Suprapubic skin (tissue), 4 donors: ENCODE results near the gene MTX3.

Experiments used
- CTCF ChIP-seq, 2 donors: fragments of 200-600 bp in 1 of 2; fragments of 450-650 bp in 1 of 2; sonication (generic) in 1 of 2; IDR thresholded peaks; one replicate each; pipeline ENCODE4 v1.5.1; 2016 to 2019; ENCODE audit warnings: antibody characterized with exemption in 2 of 2, mild to moderate bottlenecking in 1 of 2, moderate library complexity in 1 of 2
- EP300 ChIP-seq: sonication (generic); formaldehyde crosslinking; IDR thresholded peaks from one replicate; pipeline ENCODE4 v1.6.1; 2017; ENCODE audit warnings: antibody characterized with exemption
- POLR2A ChIP-seq, 2 donors: fragments of 450-650 bp; IDR thresholded peaks; one replicate each; pipeline ENCODE4 v1.6.1; 2017; ENCODE audit warnings: antibody characterized with exemption in 2 of 2, mild to moderate bottlenecking in 2 of 2, moderate library complexity in 2 of 2
- POLR2AphosphoS5 ChIP-seq, 3 donors: sonication (generic); formaldehyde crosslinking; IDR thresholded peaks; one replicate each; pipeline ENCODE4 v1.6.1; 2017; ENCODE audit warnings: antibody characterized with exemption in 3 of 3

- TF ChIP-seq CTCF (IDR thresholded peaks at IDR 0.05) (no peak), POLR2A (IDR thresholded peaks at IDR 0.05) (no peak), EP300 (no peak), POLR2AphosphoS5 (IDR thresholded peaks at IDR 0.05) (no peak)
Observed at GRCh38 chr5:79999722-80000121, 8.7 kb upstream of the MTX3 start.
